ENCODE measurements around the gene GLYAT.

The GLYAT gene

DNA sequence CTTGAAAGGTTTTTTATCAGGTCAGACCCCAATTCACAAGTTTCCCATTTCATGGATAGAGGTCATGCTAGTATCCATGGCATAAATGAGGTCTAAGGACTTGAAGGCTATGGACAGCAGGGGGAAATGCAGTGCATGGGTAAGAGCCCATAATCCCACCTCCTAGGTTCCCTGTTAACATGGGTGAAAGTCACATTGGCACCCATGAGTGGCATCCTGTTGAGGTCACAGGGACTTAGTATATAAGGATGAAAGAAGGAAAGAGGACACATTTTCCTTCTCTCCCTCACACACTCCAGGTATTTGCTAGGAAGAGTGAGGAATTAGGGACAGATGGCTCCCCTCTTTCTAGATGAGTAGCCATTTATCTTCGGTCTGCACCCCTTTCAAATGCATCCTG lies 9.4 kb upstream of the GLYAT start:
- no peaks in the 10 kb centered on the region for H4K20me1 ChIP-seq (ENCODE audit: control insufficient read depth, insufficient read depth, low read depth, low read length)
- TF ChIP-seq CTCF (IDR thresholded peaks at IDR 0.05; ENCODE audit: low read depth, low read length, poor library complexity, severe bottlenecking) (no peak), EZH2phosphoT487 (IDR thresholded peaks at IDR 0.05; ENCODE audit: borderline replicate concordance, low read length) (no peak)
- no peaks in the 10 kb centered on the region for H3K27me3 ChIP-seq (ENCODE audit: control insufficient read depth, low read length)
- no peaks in the 10 kb centered on the region for H3K79me2 ChIP-seq (ENCODE audit: control insufficient read depth, low read length)
- H3K9me3 ChIP-seq (ENCODE audit: control insufficient read depth, insufficient read depth, low read length) = peaks cover 8% of the 10 kb centered on the region; the same call in 1 of the 2 replicates
- no peaks in the 10 kb centered on the region for H3K36me3 ChIP-seq (ENCODE audit: control insufficient read depth, low read length)
- H3K4me1 ChIP-seq (ENCODE audit: control insufficient read depth, low read length) = no peaks in the 10 kb centered on the region
- H3K4me2 ChIP-seq (ENCODE audit: low read length) = no peak overlapping the region
- H3K4me3 ChIP-seq (ENCODE audit: low read length) = no peak overlapping the region
- no peak overlapping the region for H3K27ac ChIP-seq (ENCODE audit: low read depth, low read length)
- no peaks in the 10 kb centered on the region for H3K9me2 ChIP-seq (replicated peaks; ENCODE audit: control insufficient read depth, low read length)
- H3F3A ChIP-seq (ENCODE audit: control insufficient read depth, insufficient read depth) = no peaks in the 10 kb centered on the region

GRCh38 chr11:58740447-58740846 lies 8.7 kb upstream of the GLYAT start:
- no peaks in the 10 kb centered on the region for H3K9me2 ChIP-seq (replicated peaks; ENCODE audit: control insufficient read depth, low read length)
- H3K27ac ChIP-seq (ENCODE audit: low read depth, low read length) = no peak overlapping the region
- no peaks in the 10 kb centered on the region for H4K20me1 ChIP-seq (ENCODE audit: control insufficient read depth, insufficient read depth, low read depth, low read length)
- H3K27me3 ChIP-seq (ENCODE audit: control insufficient read depth, low read length) = no peaks in the 10 kb centered on the region
- H3F3A ChIP-seq (ENCODE audit: control insufficient read depth, insufficient read depth) = no peaks in the 10 kb centered on the region
- H3K79me2 ChIP-seq (ENCODE audit: control insufficient read depth, low read length) = no peaks in the 10 kb centered on the region
- H3K36me3 ChIP-seq (ENCODE audit: control insufficient read depth, low read length) = no peaks in the 10 kb centered on the region
- no peak overlapping the region for H3K4me2 ChIP-seq (ENCODE audit: low read length)
- no peak overlapping the region for H3K4me3 ChIP-seq (ENCODE audit: low read length)
- peaks cover 8% of the 10 kb centered on the region; the same call in 1 of the 2 replicates for H3K9me3 ChIP-seq (ENCODE audit: control insufficient read depth, insufficient read depth, low read length)
- no peaks in the 10 kb centered on the region for H3K4me1 ChIP-seq (ENCODE audit: control insufficient read depth, low read length)
- TF ChIP-seq CTCF (IDR thresholded peaks at IDR 0.05; ENCODE audit: low read depth, low read length, poor library complexity, severe bottlenecking) (no peak), EZH2phosphoT487 (IDR thresholded peaks at IDR 0.05; ENCODE audit: borderline replicate concordance, low read length) (no peak)

GRCh38 chr11:58739725-58740430 lies 8.1 kb upstream of the GLYAT start:
- Histone ChIP-seq H3K4me2 (ENCODE audit: low read length) (no peak overlapping the region), H3K27ac (ENCODE audit: low read depth, low read length) (no peak overlapping the region), H3F3A (ENCODE audit: control insufficient read depth, insufficient read depth) (no peaks in the 10 kb centered on the region), H3K79me2 (ENCODE audit: control insufficient read depth, low read length) (no peaks in the 10 kb centered on the region), H3K9me3 (ENCODE audit: control insufficient read depth, insufficient read depth, low read length) (peaks cover 8% of the 10 kb centered on the region; the same call in 1 of the 2 replicates), H3K36me3 (ENCODE audit: control insufficient read depth, low read length) (no peaks in the 10 kb centered on the region), H3K4me1 (ENCODE audit: control insufficient read depth, low read length) (no peaks in the 10 kb centered on the region), H3K27me3 (ENCODE audit: control insufficient read depth, low read length) (no peaks in the 10 kb centered on the region), H4K20me1 (ENCODE audit: control insufficient read depth, insufficient read depth, low read depth, low read length) (no peaks in the 10 kb centered on the region), H3K4me3 (ENCODE audit: low read length) (no peak overlapping the region), H3K9me2 (replicated peaks; ENCODE audit: control insufficient read depth, low read length) (no peaks in the 10 kb centered on the region)
- TF ChIP-seq CTCF (IDR thresholded peaks at IDR 0.05; ENCODE audit: low read depth, low read length, poor library complexity, severe bottlenecking) (no peak), EZH2phosphoT487 (IDR thresholded peaks at IDR 0.05; ENCODE audit: borderline replicate concordance, low read length) (no peak)

Measured in DOHH2 (cell line).